ENCODE data around the gene CA10. TPM values are rescaled to one million over a fixed set of nuclear protein-coding genes. Genes with fewer than 3 reads are reported as not detected.

Gene CA10
- total and polyA plus RNA-seq, 2 experiments from 2014 or later, result 0.92 to 1.5 TPM

- Mint-ChIP-seq H3K27ac (no peak overlapping the region), H3K4me1 (no peaks in the 10 kb centered on the region), H3K36me3 (ENCODE audit: low read depth) (no peaks in the 10 kb centered on the region), H3K9me3 (no peaks in the 10 kb centered on the region), H3K4me3 (no peak overlapping the region), H3K27me3 (ENCODE audit: insufficient read depth, low read depth, poor library complexity) (peaks cover 3% of the 10 kb centered on the region)
- Histone ChIP-seq H3K4me1 (ENCODE audit: insufficient read depth) (no peaks in the 10 kb centered on the region), H3F3A (replicated peaks; ENCODE audit: low read depth) (no peaks in the 10 kb centered on the region), H3K36me3 (ENCODE audit: insufficient read depth) (no peaks in the 10 kb centered on the region; the same call in 1 of the 2 replicates), H3K9me2 (ENCODE audit: insufficient read depth) (no peaks in the 10 kb centered on the region), H3K27me3 (ENCODE audit: insufficient read depth) (no peaks in the 10 kb centered on the region), H3K4me2 (no peak overlapping the region), H4K20me1 (replicated peaks; ENCODE audit: insufficient read depth) (no peaks in the 10 kb centered on the region), H3K79me2 (replicated peaks; ENCODE audit: insufficient read depth) (no peaks in the 10 kb centered on the region), H3K27ac (ENCODE audit: low read depth) (no peak overlapping the region), H2AFZ (no peak overlapping the region), H3K4me3 (no peak overlapping the region)
- DNase-seq (ENCODE audit: low spot score) (no peak), ATAC-seq (no peak)
- TF ChIP-seq NANOG (IDR thresholded peaks at IDR 0.05; ENCODE audit: borderline replicate concordance) (no peak), EZH2 (IDR thresholded peaks at IDR 0.05; ENCODE audit: low read depth, unreplicated experiment) (no peak), JUNB (IDR thresholded peaks at IDR 0.05; ENCODE audit: unreplicated experiment) (no peak), EZH2phosphoT487 (IDR thresholded peaks at IDR 0.05; ENCODE audit: unreplicated experiment) (no peak), ZNF114 (CRISPR knock-in tag; IDR thresholded peaks at IDR 0.05) (no peak), CREB1 (CRISPR knock-in tag; IDR thresholded peaks at IDR 0.05; ENCODE audit: low read depth) (no peak), REST (IDR thresholded peaks at IDR 0.05; ENCODE audit: unreplicated experiment) (no peak), ZNF462 (CRISPR knock-in tag; IDR thresholded peaks at IDR 0.05) (no peak), STAT1 (IDR thresholded peaks at IDR 0.05; ENCODE audit: unreplicated experiment) (no peak), ZNF331 (CRISPR knock-in tag; IDR thresholded peaks at IDR 0.05; ENCODE audit: low read depth) (no peak), ETS1 (IDR thresholded peaks at IDR 0.05) (no peak), POLR2AphosphoS5 (IDR thresholded peaks at IDR 0.05; ENCODE audit: low read depth) (no peak)
- TF ChIP-seq, protein P1, sequence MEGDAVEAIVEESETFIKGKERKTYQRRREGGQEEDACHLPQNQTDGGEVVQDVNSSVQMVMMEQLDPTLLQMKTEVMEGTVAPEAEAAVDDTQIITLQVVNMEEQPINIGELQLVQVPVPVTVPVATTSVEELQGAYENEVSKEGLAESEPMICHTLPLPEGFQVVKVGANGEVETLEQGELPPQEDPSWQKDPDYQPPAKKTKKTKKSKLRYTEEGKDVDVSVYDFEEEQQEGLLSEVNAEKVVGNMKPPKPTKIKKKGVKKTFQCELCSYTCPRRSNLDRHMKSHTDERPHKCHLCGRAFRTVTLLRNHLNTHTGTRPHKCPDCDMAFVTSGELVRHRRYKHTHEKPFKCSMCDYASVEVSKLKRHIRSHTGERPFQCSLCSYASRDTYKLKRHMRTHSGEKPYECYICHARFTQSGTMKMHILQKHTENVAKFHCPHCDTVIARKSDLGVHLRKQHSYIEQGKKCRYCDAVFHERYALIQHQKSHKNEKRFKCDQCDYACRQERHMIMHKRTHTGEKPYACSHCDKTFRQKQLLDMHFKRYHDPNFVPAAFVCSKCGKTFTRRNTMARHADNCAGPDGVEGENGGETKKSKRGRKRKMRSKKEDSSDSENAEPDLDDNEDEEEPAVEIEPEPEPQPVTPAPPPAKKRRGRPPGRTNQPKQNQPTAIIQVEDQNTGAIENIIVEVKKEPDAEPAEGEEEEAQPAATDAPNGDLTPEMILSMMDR (conservative IDR thresholded peaks at IDR 0.05; ENCODE audit: low read depth in 2 of 2), result no peak
Measured at GRCh38 chr17:51801626-51802025, 356.9 kb downstream of the CA10 start.

Measured in GM23338 (cell line).